K562 (cell line): ENCODE results near the gene PSPH. TPM values are rescaled to one million over a fixed set of nuclear protein-coding genes. Genes with fewer than 3 reads are reported as not detected.
A peak's percentile ranks its signal among the peaks of the same experiment; 100 is the strongest.

Source experiments
- ASH1L ChIP-seq: fragments of 450-650 bp; IDR thresholded peaks from 2 replicates; pipeline ENCODE4 v1.6.1; 2018; ENCODE audit warnings: borderline replicate concordance, mild to moderate bottlenecking, low read depth; ENCODE audit not compliant: partially characterized antibody
- HDAC6 ChIP-seq: IDR thresholded peaks from 2 replicates; pipeline ENCODE4 v1.6.1; 2012; ENCODE audit warnings: low read depth, mild to moderate bottlenecking, control low read depth, inconsistent platforms, low read length, moderate library complexity
- KHSRP ChIP-seq: fragments of 450-650 bp; IDR thresholded peaks from 2 replicates; pipeline ENCODE4 v1.6.1; 2017
- MEF2D ChIP-seq: conservative IDR thresholded peaks from 2 replicates; pipeline ENCODE4 v1.6.1; 2016; ENCODE audit warnings: low read depth, missing genetic modification characterization, missing compliant biosample characterization
- MXI1 ChIP-seq: IDR thresholded peaks from 2 replicates; pipeline ENCODE4 v1.6.1; 2011; ENCODE audit warnings: low read depth, mild to moderate bottlenecking, improper control_type of control experiment, low read length
- NR1H2 ChIP-seq: sonication (generic); formaldehyde crosslinking; IDR thresholded peaks from 2 replicates; pipeline ENCODE4 v1.4.0; 2020; ENCODE audit warnings: mild to moderate bottlenecking, missing genetic modification reagents
- NR2C1 ChIP-seq, 2 experiments: fragments of 450-650 bp; IDR thresholded peaks; 2 replicates each; pipeline ENCODE4 v1.6.1; 2017; ENCODE audit warnings: mild to moderate bottlenecking in 2 of 2, antibody characterized with exemption in 1 of 2, inconsistent platforms in 1 of 2, missing compliant biosample characterization in 1 of 2, missing genetic modification characterization in 1 of 2
- PRMT5 ChIP-seq: sonication (generic); formaldehyde crosslinking; IDR thresholded peaks from 2 replicates; pipeline ENCODE4 v1.5.0; 2020; ENCODE audit warnings: missing genetic modification reagents
- RAD21 ChIP-seq, 2 experiments: fragments of 250-450 bp in 1 of 2; fragments of 450-650 bp in 1 of 2; sonication (Bioruptor Pico) in 1 of 2; formaldehyde crosslinking in 1 of 2; IDR thresholded peaks in 1 of 2; conservative IDR thresholded peaks in 1 of 2; 2 replicates each; pipeline versions ENCODE4 v1.4.0 to v1.8.0; 2020 to 2022; ENCODE audit warnings: mild to moderate bottlenecking in 2 of 2, moderate library complexity in 1 of 2
- RHOXF2B ChIP-seq: fragments of 250-450 bp; sonication (Bioruptor Pico); conservative IDR thresholded peaks from 2 replicates; pipeline ENCODE4 v1.5.1; 2021
- YY1 ChIP-seq, 3 experiments: IDR thresholded peaks; 2 replicates each; pipeline ENCODE4 v1.6.1; 2011; ENCODE audit warnings: low read length in 2 of 3, mild to moderate bottlenecking in 2 of 3, moderate library complexity in 2 of 3, borderline replicate concordance in 1 of 3, control low read depth in 1 of 3, low read depth in 1 of 3; ENCODE audit not compliant: insufficient read depth in 3 of 3, insufficient replicate concordance in 2 of 3, control insufficient read depth in 1 of 3, insufficient read length in 1 of 3; ENCODE audit errors: extremely low read depth in 1 of 3
- ZNF561 ChIP-seq: fragments of 450-650 bp; formaldehyde crosslinking; conservative IDR thresholded peaks from 2 replicates; pipeline ENCODE4 v1.4.0; 2020; ENCODE audit warnings: mild to moderate bottlenecking, moderate library complexity
- ZNF644 ChIP-seq: fragments of 200-800 bp; sonication (Bioruptor generic); IDR thresholded peaks from 2 replicates; pipeline ENCODE4 v1.6.1; 2016; ENCODE audit warnings: low read depth, missing genetic modification characterization, missing compliant biosample characterization
- ZSCAN32 ChIP-seq: fragments of 450-650 bp; formaldehyde crosslinking; IDR thresholded peaks from 2 replicates; pipeline ENCODE4 v1.4.0; 2020; ENCODE audit warnings: mild to moderate bottlenecking, moderate library complexity
- ZZZ3 ChIP-seq: fragments of 450-650 bp; IDR thresholded peaks from 2 replicates; pipeline ENCODE4 v1.6.1; 2016; ENCODE audit warnings: antibody characterized with exemption, mild to moderate bottlenecking, moderate library complexity
- polyA plus RNA-seq, 8 experiments: library from polyadenylated mRNA; depleted of rRNA in 4 of 8; stranded (reverse) in 5 of 8; unstranded in 3 of 8; fragments of >200 nt; fragmentation: Nextera tagmentation in 2 of 8; fragmentation: Illumina TruSeq in 1 of 8; extraction: Ambion mirVana in 2 of 8; extraction: Trizol in 1 of 8; gene quantifications; 2 replicates each; pipeline versions ENCODE4 v1.2.1 to v1.2.3, GENCODE V29; 2011 to 2014; ENCODE audit warnings: inconsistent platforms in 1 of 8, missing spikeins in 1 of 8
- total RNA-seq, 7 experiments: library from RNA; depleted of rRNA in 6 of 7; stranded (reverse); fragments of >200 nt in 6 of 7; fragmentation: Illumina TruSeq in 2 of 7; extraction: Trizol in 2 of 7; gene quantifications; 2 replicates each; pipeline versions ENCODE4 v1.2.1 to v1.2.3, GENCODE V29; 2011 to 2021; ENCODE audit warnings: low replicate concordance in 1 of 7
- TF ChIP-seq, protein P1 (sequence below): sonication (generic); formaldehyde crosslinking; IDR thresholded peaks from 2 replicates; pipeline ENCODE4 v1.8.1; 2023; ENCODE audit warnings: mild to moderate bottlenecking, missing genetic modification reagents, moderate library complexity
- TF ChIP-seq, protein P2 (sequence below): fragments of 250-450 bp; sonication (Bioruptor Pico); IDR thresholded peaks from 2 replicates; pipeline ENCODE4 v1.5.0; 2021
- TF ChIP-seq, protein P3 (sequence below): fragments of 250-450 bp; sonication (Bioruptor Pico); IDR thresholded peaks from 2 replicates; pipeline ENCODE4 v1.9.0; 2021; ENCODE audit warnings: mild to moderate bottlenecking
- TF ChIP-seq, protein P4 (sequence below): sonication (generic); formaldehyde crosslinking; IDR thresholded peaks from 2 replicates; pipeline ENCODE4 v1.8.0; 2022; ENCODE audit warnings: mild to moderate bottlenecking, low read depth, missing genetic modification reagents
- TF ChIP-seq, protein P5 (sequence below): fragments of 200-400 bp; formaldehyde crosslinking; IDR thresholded peaks from 2 replicates; pipeline ENCODE4 v1.6.1; 2017; ENCODE audit warnings: mild to moderate bottlenecking, low read depth, low read length, moderate library complexity

PSPH gene
- total and polyA plus RNA-seq, 9 of the 15 experiments (the other 6 are each of a cell fraction or from before 2014, with no cell fraction given), result 6.3 to 46.8 (median 20.2) TPM

DNA sequence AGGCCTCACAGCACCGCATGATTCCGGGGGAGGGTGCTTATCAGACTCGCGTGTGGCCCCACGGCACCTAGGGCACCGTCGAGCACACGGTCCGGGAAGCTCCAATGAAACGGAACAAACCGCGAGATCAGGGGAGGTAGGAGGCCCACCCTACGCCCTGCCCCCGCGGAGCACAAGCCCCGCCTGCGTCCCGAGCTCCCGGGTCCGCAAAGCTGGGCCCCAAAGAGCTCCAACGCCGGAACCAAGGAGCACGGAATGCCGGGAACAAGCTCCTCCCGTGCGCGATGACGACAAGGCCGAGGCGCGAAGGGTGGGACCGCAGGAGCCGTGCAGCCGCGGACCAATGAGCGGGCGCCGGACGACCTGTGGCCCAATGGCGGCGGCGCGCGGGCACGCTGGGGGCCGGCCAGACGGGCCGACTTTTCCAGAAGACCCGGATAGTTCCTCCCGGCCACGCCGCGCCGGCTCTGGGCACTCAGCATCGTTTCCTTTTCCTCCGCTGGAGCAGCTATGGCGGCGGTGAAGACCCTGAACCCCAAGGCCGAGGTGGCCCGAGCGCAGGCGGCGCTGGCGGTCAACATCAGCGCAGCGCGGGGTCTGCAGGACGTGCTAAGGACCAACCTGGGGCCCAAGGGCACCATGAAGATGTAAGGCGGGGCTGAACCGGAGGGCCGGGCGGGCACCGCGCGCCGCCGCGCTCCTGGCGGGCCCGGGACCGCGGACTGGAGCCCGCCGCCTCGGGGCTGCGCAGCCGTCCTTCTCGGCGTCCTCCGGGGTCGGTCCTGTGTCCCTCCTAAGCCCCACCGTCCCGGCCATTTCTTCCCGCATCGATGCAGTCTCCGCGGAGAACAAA lies at the start of gene PSPH, which contains the start of gene CCT6A (continued):
- TF ChIP-seq RHOXF2B (CRISPR knock-in tag) (no peak), NR2C1 (IDR thresholded peaks at IDR 0.05) (no peak), NR2C1 (tag; IDR thresholded peaks at IDR 0.05) (no peak), RAD21 (CRISPR knock-in tag; conservative IDR thresholded peaks at IDR 0.05 in 1 of 2, IDR thresholded peaks at IDR 0.05 in 1 of 2) (0 out of 4 replicates have a peak, but pooled peaks of 1 of the 2 experiments have one; percentile 7), NR1H2 (CRISPR knock-in tag) (no peak), ZSCAN32 (CRISPR knock-in tag) (no peak), ASH1L (peak; percentile 69), YY1 (IDR thresholded peaks at IDR 0.05; ENCODE audit: borderline replicate concordance in 1 of 3, control insufficient read depth in 1 of 3, extremely low read depth in 1 of 3, insufficient read depth in 3 of 3, insufficient read length in 1 of 3, insufficient replicate concordance in 2 of 3, low read depth in 1 of 3, low read length in 2 of 3) (peak; percentile 58 to 84 (median 82)), ZNF644 (tag) (no peak), ZNF561 (CRISPR knock-in tag) (no peak), ZZZ3 (no peak), KHSRP (no peak), HDAC6 (no peak), MEF2D (tag) (no peak), PRMT5 (CRISPR knock-in tag) (no peak), MXI1 (no peak)
- TF ChIP-seq, protein P1, sequence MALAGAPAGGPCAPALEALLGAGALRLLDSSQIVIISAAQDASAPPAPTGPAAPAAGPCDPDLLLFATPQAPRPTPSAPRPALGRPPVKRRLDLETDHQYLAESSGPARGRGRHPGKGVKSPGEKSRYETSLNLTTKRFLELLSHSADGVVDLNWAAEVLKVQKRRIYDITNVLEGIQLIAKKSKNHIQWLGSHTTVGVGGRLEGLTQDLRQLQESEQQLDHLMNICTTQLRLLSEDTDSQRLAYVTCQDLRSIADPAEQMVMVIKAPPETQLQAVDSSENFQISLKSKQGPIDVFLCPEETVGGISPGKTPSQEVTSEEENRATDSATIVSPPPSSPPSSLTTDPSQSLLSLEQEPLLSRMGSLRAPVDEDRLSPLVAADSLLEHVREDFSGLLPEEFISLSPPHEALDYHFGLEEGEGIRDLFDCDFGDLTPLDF (CRISPR knock-in tag), result peak; percentile 61; the same call in 1 of the 2 replicates
- TF ChIP-seq, protein P2, sequence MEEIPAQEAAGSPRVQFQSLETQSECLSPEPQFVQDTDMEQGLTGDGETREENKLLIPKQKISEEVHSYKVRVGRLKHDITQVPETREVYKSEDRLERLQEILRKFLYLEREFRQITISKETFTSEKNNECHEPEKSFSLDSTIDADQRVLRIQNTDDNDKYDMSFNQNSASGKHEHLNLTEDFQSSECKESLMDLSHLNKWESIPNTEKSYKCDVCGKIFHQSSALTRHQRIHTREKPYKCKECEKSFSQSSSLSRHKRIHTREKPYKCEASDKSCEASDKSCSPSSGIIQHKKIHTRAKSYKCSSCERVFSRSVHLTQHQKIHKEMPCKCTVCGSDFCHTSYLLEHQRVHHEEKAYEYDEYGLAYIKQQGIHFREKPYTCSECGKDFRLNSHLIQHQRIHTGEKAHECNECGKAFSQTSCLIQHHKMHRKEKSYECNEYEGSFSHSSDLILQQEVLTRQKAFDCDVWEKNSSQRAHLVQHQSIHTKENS (CRISPR knock-in tag), result no peak
- TF ChIP-seq, protein P3, sequence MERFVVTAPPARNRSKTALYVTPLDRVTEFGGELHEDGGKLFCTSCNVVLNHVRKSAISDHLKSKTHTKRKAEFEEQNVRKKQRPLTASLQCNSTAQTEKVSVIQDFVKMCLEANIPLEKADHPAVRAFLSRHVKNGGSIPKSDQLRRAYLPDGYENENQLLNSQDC (CRISPR knock-in tag), result no peak
- TF ChIP-seq, protein P4, sequence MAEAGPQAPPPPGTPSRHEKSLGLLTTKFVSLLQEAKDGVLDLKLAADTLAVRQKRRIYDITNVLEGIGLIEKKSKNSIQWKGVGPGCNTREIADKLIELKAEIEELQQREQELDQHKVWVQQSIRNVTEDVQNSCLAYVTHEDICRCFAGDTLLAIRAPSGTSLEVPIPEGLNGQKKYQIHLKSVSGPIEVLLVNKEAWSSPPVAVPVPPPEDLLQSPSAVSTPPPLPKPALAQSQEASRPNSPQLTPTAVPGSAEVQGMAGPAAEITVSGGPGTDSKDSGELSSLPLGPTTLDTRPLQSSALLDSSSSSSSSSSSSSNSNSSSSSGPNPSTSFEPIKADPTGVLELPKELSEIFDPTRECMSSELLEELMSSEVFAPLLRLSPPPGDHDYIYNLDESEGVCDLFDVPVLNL (CRISPR knock-in tag), result no peak
- TF ChIP-seq, protein P5, sequence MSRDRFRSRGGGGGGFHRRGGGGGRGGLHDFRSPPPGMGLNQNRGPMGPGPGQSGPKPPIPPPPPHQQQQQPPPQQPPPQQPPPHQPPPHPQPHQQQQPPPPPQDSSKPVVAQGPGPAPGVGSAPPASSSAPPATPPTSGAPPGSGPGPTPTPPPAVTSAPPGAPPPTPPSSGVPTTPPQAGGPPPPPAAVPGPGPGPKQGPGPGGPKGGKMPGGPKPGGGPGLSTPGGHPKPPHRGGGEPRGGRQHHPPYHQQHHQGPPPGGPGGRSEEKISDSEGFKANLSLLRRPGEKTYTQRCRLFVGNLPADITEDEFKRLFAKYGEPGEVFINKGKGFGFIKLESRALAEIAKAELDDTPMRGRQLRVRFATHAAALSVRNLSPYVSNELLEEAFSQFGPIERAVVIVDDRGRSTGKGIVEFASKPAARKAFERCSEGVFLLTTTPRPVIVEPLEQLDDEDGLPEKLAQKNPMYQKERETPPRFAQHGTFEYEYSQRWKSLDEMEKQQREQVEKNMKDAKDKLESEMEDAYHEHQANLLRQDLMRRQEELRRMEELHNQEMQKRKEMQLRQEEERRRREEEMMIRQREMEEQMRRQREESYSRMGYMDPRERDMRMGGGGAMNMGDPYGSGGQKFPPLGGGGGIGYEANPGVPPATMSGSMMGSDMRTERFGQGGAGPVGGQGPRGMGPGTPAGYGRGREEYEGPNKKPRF, result no peak
